Measurements from ENCODE around the gene GLOD5.

GLOD5 gene

GRCh38 chrX:48761674-48762471, at the start of gene GLOD5:
Gene GLOD5, plus strand, starts transcription at chrX:48761747. Its CDS starts 44 bp downstream, at chrX:48761791.
- no peak for DNase-seq (ENCODE audit: low read depth in 1 of 2, low spot score in 1 of 2)

- no peak for DNase-seq (ENCODE audit: low read depth in 1 of 2, low spot score in 1 of 2)
Observed at GRCh38 chrX:48711929-48712505, 49.5 kb upstream of the GLOD5 start.

- no peak for DNase-seq (ENCODE audit: low read depth in 1 of 2, low spot score in 1 of 2)
Observed at GRCh38 chrX:48713847-48714246, 47.7 kb upstream of the GLOD5 start.

GRCh38 chrX:48714573-48714972, 47.0 kb upstream of the GLOD5 start:
- DNase-seq (ENCODE audit: low read depth in 1 of 2, low spot score in 1 of 2) = no peak

- no peak for DNase-seq (ENCODE audit: low read depth in 1 of 2, low spot score in 1 of 2)
Observed at GRCh38 chrX:48715072-48715471, 46.5 kb upstream of the GLOD5 start.

- no peak for DNase-seq (ENCODE audit: low read depth in 1 of 2, low spot score in 1 of 2)
Observed at GRCh38 chrX:48715876-48716502, 45.6 kb upstream of the GLOD5 start.

GRCh38 chrX:48719958-48720357, 41.6 kb upstream of the GLOD5 start:
- DNase-seq (ENCODE audit: low read depth in 1 of 2, low spot score in 1 of 2) = no peak

GRCh38 chrX:48720577-48721250, 40.8 kb upstream of the GLOD5 start:
- no peak for DNase-seq (ENCODE audit: low read depth in 1 of 2, low spot score in 1 of 2)

GRCh38 chrX:48721916-48722315, 39.6 kb upstream of the GLOD5 start:
- DNase-seq (ENCODE audit: low read depth in 1 of 2, low spot score in 1 of 2) = no peak

GRCh38 chrX:48726596-48726995, 35.0 kb upstream of the GLOD5 start:
- no peak for DNase-seq (ENCODE audit: low read depth in 1 of 2, low spot score in 1 of 2)

- DNase-seq (ENCODE audit: low read depth in 1 of 2, low spot score in 1 of 2) = no peak
Observed at GRCh38 chrX:48728653-48729052, 32.9 kb upstream of the GLOD5 start.

- no peak for DNase-seq (ENCODE audit: low read depth in 1 of 2, low spot score in 1 of 2)
Observed at GRCh38 chrX:48736303-48736702, 25.2 kb upstream of the GLOD5 start.

- DNase-seq (ENCODE audit: low read depth in 1 of 2, low spot score in 1 of 2) = no peak
Observed at GRCh38 chrX:48736878-48737212, 24.7 kb upstream of the GLOD5 start.

GRCh38 chrX:48737213-48737938, 24.2 kb upstream of the GLOD5 start:
- DNase-seq (ENCODE audit: low read depth in 1 of 2, low spot score in 1 of 2) = peak; percentile 65 to 78

- DNase-seq (ENCODE audit: low read depth in 1 of 2, low spot score in 1 of 2) = no peak
Observed at GRCh38 chrX:48737940-48738339, 23.6 kb upstream of the GLOD5 start.

- no peak for DNase-seq (ENCODE audit: low read depth in 1 of 2, low spot score in 1 of 2)
Observed at GRCh38 chrX:48741834-48742233, 19.7 kb upstream of the GLOD5 start.

- DNase-seq (ENCODE audit: low read depth in 1 of 2, low spot score in 1 of 2) = no peak
Observed at GRCh38 chrX:48745222-48745621, 16.3 kb upstream of the GLOD5 start.

- no peak for DNase-seq (ENCODE audit: low read depth in 1 of 2, low spot score in 1 of 2)
Observed at GRCh38 chrX:48747415-48748016, 14.0 kb upstream of the GLOD5 start.

- DNase-seq (ENCODE audit: low read depth in 1 of 2, low spot score in 1 of 2) = no peak
Observed at GRCh38 chrX:48749182-48749581, 12.4 kb upstream of the GLOD5 start.

- no peak for DNase-seq (ENCODE audit: low read depth in 1 of 2, low spot score in 1 of 2)
Observed at GRCh38 chrX:48751343-48751742, 10.2 kb upstream of the GLOD5 start.

GRCh38 chrX:48752498-48752897, 9.0 kb upstream of the GLOD5 start:
- no peak for DNase-seq (ENCODE audit: low read depth in 1 of 2, low spot score in 1 of 2)

All from activated T-helper 1 cell treated with anti-CD3 and anti-CD28 coated beads, Interleukin-2, amount 50 U/mL, for 16 hours (primary cell).